HAP-1 (cell line): ENCODE data around the gene PCSK6.

Experiments used
- DNase-seq, 2 experiments: peaks; one replicate each; pipeline ENCODE4 v3.0.0-alpha.2; 2016 to 2020; ENCODE audit warnings: low spot score in 2 of 2
- H3K27me3 ChIP-seq: fragments of 250-450 bp; sonication (Bioruptor Pico); 2 replicates; pipeline ENCODE4 v1.5.1; 2020; ENCODE audit warnings: low read depth, mild to moderate bottlenecking, moderate library complexity
- H3K36me3 ChIP-seq: fragments of 250-450 bp; sonication (Bioruptor Pico); replicated peaks from 2 replicates; pipeline ENCODE4 v1.5.1; 2020; ENCODE audit warnings: mild to moderate bottlenecking
- H3K4me1 ChIP-seq: fragments of 250-450 bp; sonication (Bioruptor Pico); 2 replicates; pipeline ENCODE4 v1.5.1; 2020; ENCODE audit warnings: mild to moderate bottlenecking
- H3K4me3 ChIP-seq: fragments of 250-450 bp; sonication (Bioruptor Pico); 2 replicates; pipeline ENCODE4 v1.5.1; 2020; ENCODE audit warnings: mild to moderate bottlenecking, moderate library complexity
- H3K9me3 ChIP-seq: fragments of 250-450 bp; sonication (Bioruptor Pico); 2 replicates; pipeline ENCODE4 v1.5.1; 2020; ENCODE audit warnings: mild to moderate bottlenecking, moderate library complexity
- in situ Hi-C: fragments of 300-500 bp; cut with MboI; formaldehyde crosslinking; loops from 3 replicates; pipeline ENCODE4 v1.14.3; 2020; ENCODE audit warnings: low sequenced_read_pairs, inconsistent platforms, mixed read lengths

The PCSK6 gene

GRCh38 chr15:101318147-101318819, 171.2 kb downstream of the PCSK6 start:
- no peak for DNase-seq
- no peak overlapping the region for H3K4me3 ChIP-seq
- H3K27me3 ChIP-seq, result no peaks in the 10 kb centered on the region
- H3K9me3 ChIP-seq, result no peaks in the 10 kb centered on the region
- H3K36me3 ChIP-seq, result no peaks in the 10 kb centered on the region
- H3K4me1 ChIP-seq, result no peaks in the 10 kb centered on the region
- in situ Hi-C loops, result no loop called here

- DNase-seq, result no peak
- in situ Hi-C loops, result no loop called here
- no peaks in the 10 kb centered on the region for H3K27me3 ChIP-seq
- H3K4me1 ChIP-seq, result no peaks in the 10 kb centered on the region
- no peaks in the 10 kb centered on the region for H3K36me3 ChIP-seq
- H3K4me3 ChIP-seq, result no peak overlapping the region
- no peaks in the 10 kb centered on the region for H3K9me3 ChIP-seq
These were observed 172.1 kb downstream of the PCSK6 start for GRCh38 chr15:101317336-101317872.

- Histone ChIP-seq H3K9me3 (no peaks in the 10 kb centered on the region), H3K4me1 (no peaks in the 10 kb centered on the region), H3K36me3 (no peaks in the 10 kb centered on the region), H3K4me3 (no peak overlapping the region), H3K27me3 (no peaks in the 10 kb centered on the region)
- DNase-seq, result no peak
- in situ Hi-C loops, result no loop called here
These were observed 173.0 kb downstream of the PCSK6 start for GRCh38 chr15:101316529-101316928.

- Histone ChIP-seq H3K27me3 (no peaks in the 10 kb centered on the region), H3K4me1 (no peaks in the 10 kb centered on the region), H3K4me3 (no peak overlapping the region), H3K9me3 (no peaks in the 10 kb centered on the region), H3K36me3 (no peaks in the 10 kb centered on the region)
- in situ Hi-C loops, result no loop called here
- DNase-seq, result no peak
These were observed 173.8 kb downstream of the PCSK6 start for GRCh38 chr15:101315736-101316135.

DNA sequence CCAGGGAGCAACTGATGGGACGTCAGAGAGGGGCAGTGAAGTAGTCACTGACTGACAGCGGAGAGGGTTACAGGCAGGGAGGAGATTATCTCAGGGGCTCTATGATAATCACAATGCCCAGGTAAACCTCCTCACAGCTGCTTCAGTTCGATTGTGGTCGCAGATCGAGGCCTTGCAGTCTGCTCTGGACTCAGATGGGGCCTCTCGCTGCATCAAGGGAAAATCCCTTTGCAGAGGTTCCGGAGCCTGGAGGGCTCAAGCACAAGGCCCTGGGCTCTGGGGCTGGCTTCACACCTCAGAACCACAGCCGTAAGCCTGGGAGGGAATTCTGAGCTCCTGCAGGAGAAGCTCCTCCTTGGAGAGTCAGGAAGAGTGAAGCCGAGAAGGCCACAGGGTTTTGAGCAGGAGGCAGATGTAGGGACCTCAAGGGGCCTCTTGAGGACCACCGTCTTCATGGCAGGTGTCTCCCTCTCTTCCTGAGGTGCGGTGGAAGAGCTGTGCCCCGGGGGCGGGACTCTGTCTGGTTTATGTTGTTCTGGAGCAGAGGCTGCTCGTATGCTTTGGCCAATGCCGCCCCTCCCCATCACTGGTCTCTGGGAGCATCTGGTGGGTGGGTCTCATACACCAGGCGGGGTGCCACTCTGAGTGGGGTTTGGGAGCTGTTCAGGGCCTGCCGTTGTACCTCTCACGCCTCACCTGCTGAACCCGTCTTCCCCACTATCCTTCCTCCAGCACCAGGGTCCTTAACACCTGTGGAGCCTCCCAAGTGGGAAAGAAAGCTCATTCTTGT, 175.0 kb downstream of the PCSK6 start:
- in situ Hi-C loops, result no loop called here
- Histone ChIP-seq H3K9me3 (no peaks in the 10 kb centered on the region), H3K27me3 (no peaks in the 10 kb centered on the region), H3K4me1 (no peaks in the 10 kb centered on the region), H3K4me3 (no peak overlapping the region), H3K36me3 (no peaks in the 10 kb centered on the region)
- no peak for DNase-seq

DNA sequence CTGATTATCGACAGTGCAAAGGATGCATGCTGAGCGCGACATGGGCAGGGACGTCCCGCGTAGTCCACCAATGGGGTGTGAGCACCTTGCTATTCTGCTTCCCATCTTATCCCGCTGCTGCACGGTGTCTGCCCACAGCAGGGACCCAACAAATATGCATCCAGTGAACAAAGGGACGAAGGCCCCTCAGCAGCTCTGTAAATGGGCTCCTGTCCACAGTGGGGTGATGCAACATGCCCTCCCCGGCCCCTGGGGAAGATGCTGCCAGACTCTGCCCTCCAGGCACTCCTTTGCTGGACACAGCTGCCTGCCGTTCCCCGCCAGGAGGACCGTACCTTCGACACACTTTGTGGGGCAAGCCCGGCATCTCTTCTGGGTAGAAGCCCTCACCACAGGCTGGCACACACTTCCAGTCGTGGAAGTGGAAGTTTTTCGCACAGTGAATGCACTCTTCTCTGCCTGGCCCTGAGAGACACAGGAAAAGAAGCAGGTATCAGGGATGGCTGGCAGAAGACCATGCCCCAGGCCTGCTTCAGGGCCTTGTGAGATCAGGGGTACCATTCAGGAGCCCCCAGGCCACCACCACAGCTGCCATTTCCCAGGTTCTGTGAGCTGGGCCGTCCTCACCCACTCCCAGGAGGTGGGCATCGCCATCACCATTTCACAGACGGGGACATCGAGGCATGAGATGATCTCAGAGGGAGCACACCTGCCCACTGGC, 176.3 kb downstream of the PCSK6 start:
- Histone ChIP-seq H3K9me3 (no peaks in the 10 kb centered on the region), H3K4me3 (no peak overlapping the region), H3K4me1 (no peaks in the 10 kb centered on the region), H3K36me3 (no peaks in the 10 kb centered on the region), H3K27me3 (no peaks in the 10 kb centered on the region)
- no peak for DNase-seq
- in situ Hi-C loops, result no loop called here

DNA sequence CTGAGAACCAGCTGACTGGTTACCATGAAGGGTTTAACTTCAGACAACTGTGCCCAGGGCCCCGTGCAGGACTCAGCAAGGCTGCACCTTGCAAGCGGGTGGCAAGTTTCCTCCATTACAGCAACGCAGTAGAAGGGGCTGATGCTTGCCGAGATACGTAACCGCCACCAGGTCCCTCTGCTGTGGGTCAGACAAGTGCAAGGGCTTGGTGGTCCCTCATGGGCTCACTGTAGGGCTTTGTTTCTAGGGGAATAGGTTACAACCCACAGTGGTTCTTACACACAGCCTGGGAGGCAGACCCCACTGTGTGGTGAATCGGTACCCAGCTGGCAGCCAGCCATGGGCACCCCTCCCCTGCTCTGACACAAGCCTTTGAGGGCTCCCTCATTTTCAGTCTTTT, 179.0 kb downstream of the PCSK6 start:
- in situ Hi-C loops, result no loop called here
- no peak for DNase-seq
- Histone ChIP-seq H3K4me3 (no peak overlapping the region), H3K9me3 (no peaks in the 10 kb centered on the region), H3K27me3 (no peaks in the 10 kb centered on the region), H3K4me1 (no peaks in the 10 kb centered on the region), H3K36me3 (no peaks in the 10 kb centered on the region)

- no peaks in the 10 kb centered on the region for H3K9me3 ChIP-seq
- in situ Hi-C loops, result no loop called here
- DNase-seq, result no peak
- H3K36me3 ChIP-seq, result no peaks in the 10 kb centered on the region
- no peak overlapping the region for H3K4me3 ChIP-seq
- no peaks in the 10 kb centered on the region for H3K27me3 ChIP-seq
- no peaks in the 10 kb centered on the region for H3K4me1 ChIP-seq
These were observed 179.4 kb downstream of the PCSK6 start for GRCh38 chr15:101310161-101310480.

DNA sequence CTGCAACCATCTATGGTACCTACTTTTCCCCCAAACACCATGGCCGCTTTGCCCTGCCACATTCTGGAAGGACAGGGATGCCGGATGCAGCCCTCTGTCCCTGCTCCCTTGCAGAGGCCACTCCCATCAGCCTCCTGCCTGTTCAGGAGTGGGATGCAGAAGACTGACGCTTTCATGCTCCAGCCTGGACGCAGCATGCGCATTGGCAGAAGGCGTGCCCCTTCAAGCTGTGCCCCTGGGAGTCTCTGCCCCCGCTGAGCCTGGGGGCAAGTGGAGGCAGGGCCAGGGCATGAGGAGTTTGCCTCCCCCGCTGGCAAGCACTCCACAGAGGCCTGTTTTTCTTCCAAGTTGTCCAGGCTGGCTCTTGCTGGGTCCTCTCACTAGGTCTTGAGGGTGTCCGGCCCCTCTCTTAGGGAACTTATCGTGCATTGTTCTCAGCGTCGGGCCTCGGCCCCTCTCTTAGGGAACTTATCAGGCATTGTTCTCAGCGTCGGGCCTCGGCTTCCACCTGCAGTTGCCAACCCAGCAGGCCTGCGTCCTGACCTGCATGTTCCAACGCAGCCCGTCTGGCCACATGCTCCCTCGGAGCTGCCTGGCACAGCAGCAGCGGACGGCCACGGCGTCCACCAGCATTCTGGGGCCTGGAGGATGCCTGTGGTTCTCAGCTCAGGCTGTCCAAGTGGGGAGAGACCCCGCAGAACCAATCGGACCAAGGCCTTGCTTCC, 179.9 kb downstream of the PCSK6 start:
- Histone ChIP-seq H3K9me3 (no peaks in the 10 kb centered on the region), H3K27me3 (no peaks in the 10 kb centered on the region), H3K4me3 (no peak overlapping the region), H3K36me3 (no peaks in the 10 kb centered on the region), H3K4me1 (no peaks in the 10 kb centered on the region)
- in situ Hi-C loops, result no loop called here
- no peak for DNase-seq

- Histone ChIP-seq H3K9me3 (no peaks in the 10 kb centered on the region), H3K4me3 (no peak overlapping the region), H3K4me1 (no peaks in the 10 kb centered on the region), H3K27me3 (no peaks in the 10 kb centered on the region), H3K36me3 (no peaks in the 10 kb centered on the region)
- DNase-seq, result no peak
- in situ Hi-C loops, result no loop called here
These were observed 180.7 kb downstream of the PCSK6 start for GRCh38 chr15:101308604-101309435.

DNA sequence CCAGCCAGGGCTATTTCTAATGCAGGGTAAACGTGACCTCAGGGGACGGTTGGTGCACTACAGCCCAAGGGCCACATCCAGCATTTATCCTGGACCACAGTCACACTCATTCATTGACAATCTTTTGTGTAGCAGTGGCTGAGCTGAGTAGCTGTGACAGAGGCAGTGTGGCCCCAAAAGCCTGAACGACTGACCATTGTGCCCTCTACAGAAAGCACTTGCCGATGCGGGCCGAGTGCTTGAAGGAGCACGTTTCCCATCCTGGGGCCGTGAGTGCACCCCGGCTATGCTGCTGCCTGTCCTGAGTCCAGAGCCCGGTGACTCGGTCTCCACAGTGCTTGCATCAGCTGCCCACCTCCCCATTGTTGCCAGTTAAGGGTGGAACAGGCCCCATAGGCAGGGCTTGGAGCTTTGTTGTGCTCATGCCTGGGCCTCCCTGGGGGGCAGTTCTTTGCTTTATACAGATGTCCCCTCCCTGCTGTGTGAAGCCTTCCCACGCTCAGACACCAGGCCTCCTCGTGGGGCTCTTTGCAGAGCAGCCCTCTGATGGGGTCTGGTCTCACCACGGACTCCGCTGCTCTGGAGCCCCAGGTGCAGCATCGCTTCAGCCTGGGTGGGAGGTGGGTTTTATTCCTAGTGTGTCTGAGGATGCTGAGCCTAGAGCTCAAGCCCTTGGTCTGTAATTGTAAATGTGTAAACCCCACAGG, 181.5 kb downstream of the PCSK6 start:
- no peaks in the 10 kb centered on the region for H3K27me3 ChIP-seq
- no peak for DNase-seq
- H3K4me3 ChIP-seq, result no peak overlapping the region
- H3K9me3 ChIP-seq, result no peaks in the 10 kb centered on the region
- no peaks in the 10 kb centered on the region for H3K4me1 ChIP-seq
- in situ Hi-C loops, result no loop called here
- H3K36me3 ChIP-seq, result no peaks in the 10 kb centered on the region

DNA sequence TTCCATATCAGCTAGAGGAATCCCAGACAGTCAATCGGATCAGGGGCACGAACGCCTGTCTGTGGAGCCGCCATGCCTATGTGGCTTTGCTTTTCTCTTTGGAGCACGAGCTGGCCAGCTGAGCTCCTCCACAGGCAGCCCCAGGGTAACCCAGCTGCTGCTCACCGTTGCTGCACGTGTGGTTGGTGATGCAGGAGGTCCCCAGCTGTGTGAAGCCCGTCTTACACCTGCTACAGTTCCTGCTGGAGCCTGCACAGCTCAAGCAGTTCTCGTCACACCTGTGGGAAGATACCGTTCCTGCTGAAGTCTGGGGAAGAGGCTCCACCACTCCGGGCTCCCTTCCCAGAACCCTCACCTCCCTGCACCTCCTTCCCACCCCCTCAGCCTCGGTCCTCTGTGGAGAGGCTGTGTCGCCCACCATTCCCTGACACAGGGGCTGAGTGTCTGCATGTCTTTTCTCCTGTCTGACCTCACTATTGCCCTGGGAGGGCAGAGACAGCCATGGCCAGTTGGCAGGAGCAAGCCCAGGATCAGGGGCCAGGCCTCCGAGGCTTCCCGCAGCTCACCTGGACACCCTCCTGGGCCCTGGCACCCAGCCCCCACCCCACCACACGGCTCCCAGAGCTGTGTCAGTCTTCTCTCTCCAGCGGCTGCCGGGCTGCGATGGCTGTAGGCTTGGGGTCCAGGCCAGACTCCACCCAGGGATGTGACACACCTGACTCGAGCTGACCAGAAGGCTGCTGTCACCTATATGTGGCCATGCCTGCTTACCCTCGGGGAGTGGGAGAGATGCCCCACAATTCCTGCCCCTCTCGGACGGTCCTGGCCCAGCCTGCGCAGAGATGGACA, 182.2 kb downstream of the PCSK6 start:
- in situ Hi-C loops, result no loop called here
- no peak for DNase-seq
- no peaks in the 10 kb centered on the region for H3K27me3 ChIP-seq
- H3K4me1 ChIP-seq, result no peaks in the 10 kb centered on the region
- no peaks in the 10 kb centered on the region for H3K9me3 ChIP-seq
- H3K36me3 ChIP-seq, result no peaks in the 10 kb centered on the region
- H3K4me3 ChIP-seq, result no peak overlapping the region
